HG03095 (cell line): ENCODE measurements around the gene DCANP1.
"Not testable (repeated sequence)": the region's sequence is repeated elsewhere in the genome, so short reads cannot be mapped to it uniquely, and the experiment has no call there.

Experiments
- ATAC-seq: cut with Tn5 transposase; IDR thresholded peaks from one replicate; pipeline ENCODE4 v1.9.1; 2021; ENCODE audit warnings: moderate library complexity; ENCODE audit not compliant: unreplicated experiment

The DCANP1 gene

GRCh38 chr5:135447298-135447929 is at the start of gene DCANP1:
Gene DCANP1, minus strand, starts transcription at chr5:135447348. Its CDS starts 240 bp downstream, at chr5:135447108.
- ATAC-seq = no peak

DNA sequence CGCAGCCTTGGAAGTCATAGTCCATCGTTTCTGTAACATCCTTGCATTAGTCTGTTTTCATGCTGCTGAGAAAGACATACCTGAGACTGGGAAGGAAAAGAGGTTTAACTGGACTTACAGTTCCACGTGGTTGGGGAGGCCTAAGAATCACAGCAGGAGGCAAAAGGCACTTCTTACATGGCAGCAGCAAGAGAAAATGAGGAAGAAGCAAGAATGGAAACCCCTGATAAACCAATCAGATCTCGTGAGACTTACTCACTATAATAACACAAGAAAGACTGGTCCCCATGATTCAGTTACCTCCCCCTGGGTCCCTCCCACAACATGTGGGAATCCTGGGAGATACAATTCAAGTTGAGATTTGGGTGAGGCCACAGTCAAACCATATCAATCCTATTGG is 48.4 kb upstream of the DCANP1 start:
- not testable (repeated sequence) for ATAC-seq

- no peak for ATAC-seq
Observed at GRCh38 chr5:135494196-135494595, 47.0 kb upstream of the DCANP1 start.

DNA sequence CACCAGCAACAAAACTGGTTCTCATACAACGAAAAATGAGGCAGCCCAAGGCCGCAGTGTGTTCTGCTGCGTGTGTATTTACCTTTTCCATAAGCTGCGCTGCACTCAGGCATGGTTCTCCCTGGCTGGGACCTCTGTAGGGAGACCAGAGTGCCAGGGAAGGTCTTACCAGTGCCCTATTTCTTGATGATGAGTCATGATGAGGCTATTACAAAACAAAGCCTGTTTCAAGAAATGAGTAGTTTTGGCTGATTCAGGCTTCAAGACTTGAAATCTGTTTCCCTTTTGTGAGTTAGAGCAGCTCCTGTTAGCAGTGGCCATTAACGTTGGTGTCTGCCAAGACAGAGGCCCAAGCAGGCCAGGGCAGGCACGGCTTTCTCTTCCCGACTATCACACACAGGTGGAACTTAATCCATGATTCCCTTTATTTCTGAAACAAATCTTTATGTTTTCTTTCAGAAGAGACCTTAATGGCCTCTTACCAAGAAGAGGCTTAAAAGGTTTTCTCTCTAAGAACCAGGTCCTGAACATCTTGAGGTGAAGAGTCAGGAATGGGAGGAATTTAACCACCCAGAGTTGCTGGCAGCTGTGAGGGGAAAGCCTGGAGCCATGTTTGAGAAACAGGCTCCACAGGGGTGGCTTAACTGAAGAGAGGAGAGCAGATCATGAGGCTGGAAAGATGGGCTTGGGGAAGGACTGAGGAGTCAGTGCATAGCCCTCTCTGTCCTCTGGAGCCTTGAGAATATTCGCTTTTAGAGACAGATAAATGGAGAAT is 46.4 kb upstream of the DCANP1 start:
- no peak for ATAC-seq

- ATAC-seq = no peak
Observed at GRCh38 chr5:135492319-135492626, 45.1 kb upstream of the DCANP1 start.

GRCh38 chr5:135491552-135492318 is 44.6 kb upstream of the DCANP1 start:
- ATAC-seq = no peak

GRCh38 chr5:135491038-135491551 is 43.9 kb upstream of the DCANP1 start:
- no peak for ATAC-seq

- ATAC-seq = no peak
Observed at GRCh38 chr5:135490245-135491037, 43.3 kb upstream of the DCANP1 start.

- ATAC-seq = no peak
Observed at GRCh38 chr5:135489466-135490244, 42.5 kb upstream of the DCANP1 start.

GRCh38 chr5:135488727-135489465 is 41.7 kb upstream of the DCANP1 start:
- no peak for ATAC-seq

- no peak for ATAC-seq
Observed at GRCh38 chr5:135487839-135488514, 40.8 kb upstream of the DCANP1 start.

DNA sequence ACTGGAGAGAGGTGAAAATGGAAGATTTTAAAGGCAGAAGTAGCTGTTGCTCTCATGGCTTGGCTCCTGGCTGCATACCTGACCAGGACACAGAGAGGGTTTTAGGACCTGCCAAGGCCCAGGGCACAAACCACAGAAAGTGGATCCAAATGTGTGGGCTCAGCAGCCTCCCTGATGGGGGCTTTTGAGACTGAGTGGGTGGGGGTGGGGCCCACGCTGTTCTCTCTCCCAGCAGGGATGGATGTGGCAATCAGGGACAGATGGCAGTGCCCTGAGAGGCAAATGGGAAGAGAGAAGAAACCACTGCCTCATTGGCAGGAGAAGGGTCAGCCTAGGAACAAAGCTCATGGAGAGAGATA is 39.9 kb upstream of the DCANP1 start:
- ATAC-seq = no peak

DNA sequence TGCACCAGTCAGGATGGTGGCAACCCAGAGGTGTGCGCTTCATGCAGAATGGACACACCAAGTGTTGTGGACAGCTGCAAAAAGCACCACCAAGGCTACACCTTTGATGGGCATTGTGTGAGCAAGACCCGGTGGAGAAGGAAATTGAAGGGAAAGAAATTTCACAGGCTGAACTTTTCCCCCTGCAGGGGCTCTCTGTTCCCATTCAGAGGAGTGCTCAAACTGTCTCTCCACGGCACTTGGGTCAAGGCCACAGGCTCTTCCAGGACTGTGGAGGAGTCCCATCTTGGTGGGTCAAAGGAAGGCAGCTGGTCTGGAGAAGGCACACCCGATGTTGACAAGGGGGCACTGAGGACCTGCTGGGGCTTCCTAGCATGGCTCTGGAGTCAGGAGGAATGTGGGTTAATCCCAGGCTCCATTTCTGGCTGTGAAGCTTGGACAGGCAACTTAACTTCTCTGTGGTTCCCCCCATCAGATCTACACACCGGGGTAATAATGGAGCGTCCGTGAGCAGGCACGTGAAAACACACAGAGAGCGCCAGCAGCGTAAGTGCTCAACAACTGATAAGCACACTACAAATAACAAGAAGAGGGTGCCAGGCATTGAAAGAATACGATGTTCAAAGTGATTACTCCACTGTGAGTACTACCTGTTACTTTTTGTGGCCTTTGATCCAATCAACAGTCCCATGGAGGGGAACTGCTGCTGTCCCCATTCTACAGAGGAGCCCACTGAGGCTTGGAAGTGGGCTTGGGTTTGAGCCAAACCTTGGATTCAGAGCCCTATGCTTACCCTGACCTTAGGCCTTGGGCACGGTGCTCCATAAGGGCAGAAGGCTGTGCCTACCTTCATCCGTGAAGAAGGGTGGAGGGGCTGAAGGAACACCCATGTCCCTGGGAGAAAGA is 39.2 kb upstream of the DCANP1 start:
- no peak for ATAC-seq

DNA sequence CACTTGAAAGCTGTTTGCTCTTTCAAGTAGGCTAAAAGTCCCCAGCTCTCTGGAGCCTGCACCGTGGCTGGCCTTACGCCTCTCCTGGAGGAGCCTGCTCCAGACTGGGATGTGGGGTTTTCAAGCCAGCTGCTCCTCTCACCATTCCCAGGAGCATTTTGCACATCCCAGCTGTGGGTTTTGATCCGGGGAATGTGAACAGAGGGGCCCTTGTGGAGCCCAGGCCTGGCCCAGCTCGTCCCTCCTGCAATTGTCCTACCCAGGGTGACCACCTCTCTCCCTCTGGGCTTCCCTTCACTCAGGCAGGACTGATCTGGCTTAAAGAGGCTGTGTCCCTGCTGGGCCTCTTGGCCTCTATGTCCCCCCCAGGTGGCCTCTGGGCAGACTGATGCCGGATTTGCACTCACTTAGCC is 37.5 kb upstream of the DCANP1 start:
- no peak for ATAC-seq

DNA sequence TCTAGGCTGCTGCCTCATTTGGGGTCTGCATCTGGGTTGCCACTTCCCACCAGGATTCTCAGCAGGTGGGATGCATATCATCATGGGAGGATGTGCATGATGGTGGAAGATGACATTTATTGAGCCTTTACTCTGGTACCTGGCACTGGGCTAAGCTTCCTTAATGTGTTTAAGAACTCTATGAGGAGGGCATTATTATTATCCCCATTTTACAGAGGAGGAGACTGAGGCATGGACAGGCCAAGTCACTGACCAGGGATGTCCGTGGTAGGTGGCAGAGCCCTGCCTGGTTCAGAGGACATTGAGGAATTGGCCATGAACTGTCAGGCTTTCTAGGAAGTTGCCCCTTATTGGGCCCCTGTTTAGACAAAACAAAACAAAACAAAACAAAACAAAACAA is 36.1 kb upstream of the DCANP1 start:
- ATAC-seq = no peak

GRCh38 chr5:135482381-135482933 is 35.3 kb upstream of the DCANP1 start:
- no peak for ATAC-seq

DNA sequence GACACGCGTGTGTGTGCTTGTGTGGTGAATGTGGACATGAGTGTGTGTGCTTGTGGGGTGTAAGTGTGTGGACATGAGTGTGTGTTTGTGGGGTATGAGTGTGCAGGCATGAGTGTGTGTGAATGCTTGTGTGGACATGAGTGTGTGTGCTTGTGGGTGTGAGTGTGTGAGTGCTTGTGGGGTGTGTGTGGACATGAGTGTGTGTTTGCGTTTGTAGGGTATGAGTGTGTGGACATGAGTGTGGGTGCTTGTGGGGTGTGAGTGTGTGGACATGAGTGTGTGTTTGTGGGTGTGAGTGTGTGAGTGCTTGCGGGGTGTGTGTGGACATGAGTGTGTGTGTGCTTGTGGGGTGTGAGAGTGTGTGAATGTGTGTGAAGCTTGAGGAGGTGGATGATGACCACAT is 34.8 kb upstream of the DCANP1 start:
- ATAC-seq = no peak

DNA sequence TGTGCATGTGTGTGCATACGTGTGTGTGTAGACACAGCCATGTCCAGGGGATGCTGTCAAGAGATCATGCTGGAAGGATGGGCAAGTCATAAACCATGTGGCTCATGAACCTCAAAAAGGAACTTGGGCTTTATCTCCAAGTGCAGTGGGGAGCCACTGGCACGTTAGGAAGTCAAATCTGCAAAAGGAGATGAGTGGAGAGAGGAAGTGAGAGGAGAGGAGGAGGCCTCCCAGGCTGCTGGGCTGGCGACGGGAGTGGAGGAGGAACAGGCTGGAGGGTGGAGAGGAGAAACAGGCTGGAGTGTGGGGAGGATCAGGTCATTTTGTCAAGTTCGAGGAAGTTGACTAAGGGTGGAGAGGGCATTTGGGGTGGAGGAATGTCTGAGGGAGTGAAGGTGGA is 34.2 kb upstream of the DCANP1 start:
- no peak for ATAC-seq
